Thyroid gland (tissue), 4 donors: ENCODE results near the gene COQ2.

Experiments used
- CTCF ChIP-seq, 6 experiments: fragments of 200-600 bp in 3 of 6; fragments of 450-650 bp in 3 of 6; sonication (generic) in 3 of 6; IDR thresholded peaks; one replicate each; pipeline ENCODE4 v1.5.1; 2016 to 2019; ENCODE audit warnings: antibody characterized with exemption in 6 of 6, mild to moderate bottlenecking in 2 of 6, inconsistent platforms in 1 of 6, moderate library complexity in 1 of 6
- POLR2A ChIP-seq, 2 donors: fragments of 450-650 bp; IDR thresholded peaks; one replicate each; pipeline ENCODE4 v1.6.1; 2017; ENCODE audit warnings: antibody characterized with exemption in 2 of 2, mild to moderate bottlenecking in 2 of 2, moderate library complexity in 1 of 2

- TF ChIP-seq CTCF (IDR thresholded peaks at IDR 0.05) (no peak), POLR2A (IDR thresholded peaks at IDR 0.05) (no peak)
These were observed 11.7 kb downstream of the COQ2 start for GRCh38 chr4:83272900-83273299.
